IgD-negative memory B cell (primary cell): Measurements from ENCODE around the gene LNP1. TPM values are rescaled to one million over a fixed set of nuclear protein-coding genes. Genes with fewer than 3 reads are reported as not detected.
"Not testable (repeated sequence)": the region's sequence is repeated elsewhere in the genome, so short reads cannot be mapped to it uniquely, and the experiment has no call there.

Experiments
- H3K27ac Mint-ChIP-seq, 3 donors: one replicate each; pipeline ENCODE4 v1.8.0; 2020 to 2022; ENCODE audit warnings: mild to moderate bottlenecking in 3 of 3, mixed read lengths in 3 of 3, moderate library complexity in 1 of 3
- H3K27me3 Mint-ChIP-seq: one replicate; pipeline ENCODE4 v1.8.0; 2021; ENCODE audit warnings: mixed read lengths
- H3K36me3 Mint-ChIP-seq: one replicate; pipeline ENCODE4 v1.8.0; 2020; ENCODE audit warnings: mild to moderate bottlenecking, mixed read lengths
- H3K4me1 Mint-ChIP-seq, 3 donors: one replicate each; pipeline ENCODE4 v1.8.0; 2020 to 2022; ENCODE audit warnings: mixed read lengths in 3 of 3, mild to moderate bottlenecking in 1 of 3
- H3K4me3 Mint-ChIP-seq, 4 donors: one replicate each; pipeline ENCODE4 v1.8.0; 2020 to 2022; ENCODE audit warnings: mild to moderate bottlenecking in 4 of 4, mixed read lengths in 4 of 4, moderate library complexity in 3 of 4
- H3K9me3 Mint-ChIP-seq, 3 donors: one replicate each; pipeline ENCODE4 v1.8.0; 2020 to 2021; ENCODE audit warnings: mixed read lengths in 3 of 3, mild to moderate bottlenecking in 1 of 3
- polyA plus RNA-seq: library from polyadenylated mRNA; unstranded; fragments of 300-500 nt; fragmentation: Illumina TruSeq; gene quantifications from one replicate; pipeline ENCODE4 v1.2.3, GENCODE V29; 2021

LNP1 gene
- polyA plus RNA-seq, 1 donor from 2014 or later: 0.88 TPM

DNA sequence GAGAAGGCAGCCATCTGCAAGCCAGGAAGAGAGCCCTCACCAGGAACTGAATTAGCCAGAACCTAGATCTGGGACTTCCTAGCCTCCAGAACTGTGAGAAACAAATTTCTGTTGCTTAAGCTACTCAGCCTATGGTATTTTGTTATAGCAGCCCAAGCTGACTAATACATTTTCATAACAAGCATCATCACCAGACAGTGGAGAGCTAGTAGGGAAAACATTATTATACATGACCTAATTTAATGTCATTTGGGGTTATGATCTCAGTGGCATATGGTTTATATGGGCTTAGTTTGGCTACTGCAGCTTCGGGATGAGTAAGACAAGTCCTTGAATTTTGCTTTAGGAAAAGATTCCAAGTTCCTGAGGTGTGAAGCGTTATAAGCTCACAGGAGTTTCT is 35.6 kb downstream of the LNP1 start:
- H3K4me1 Mint-ChIP-seq: no peaks in the 10 kb centered on the region
- H3K4me3 Mint-ChIP-seq: no peak overlapping the region
- no peaks in the 10 kb centered on the region for H3K27me3 Mint-ChIP-seq
- peaks cover 8% of the 10 kb centered on the region for H3K36me3 Mint-ChIP-seq
- peaks cover 2 to 3% (median 2%) of the 10 kb centered on the region in 3 donors for H3K9me3 Mint-ChIP-seq
- H3K27ac Mint-ChIP-seq: no peak overlapping the region

GRCh38 chr3:100437721-100438622 is 36.6 kb downstream of the LNP1 start:
- Mint-ChIP-seq H3K4me1 (no peaks in the 10 kb centered on the region), H3K4me3 (no peak overlapping the region), H3K27ac (no peak overlapping the region), H3K9me3 (peaks cover 2 to 3% (median 2%) of the 10 kb centered on the region in 3 donors), H3K36me3 (peaks cover 8% of the 10 kb centered on the region), H3K27me3 (no peaks in the 10 kb centered on the region)

DNA sequence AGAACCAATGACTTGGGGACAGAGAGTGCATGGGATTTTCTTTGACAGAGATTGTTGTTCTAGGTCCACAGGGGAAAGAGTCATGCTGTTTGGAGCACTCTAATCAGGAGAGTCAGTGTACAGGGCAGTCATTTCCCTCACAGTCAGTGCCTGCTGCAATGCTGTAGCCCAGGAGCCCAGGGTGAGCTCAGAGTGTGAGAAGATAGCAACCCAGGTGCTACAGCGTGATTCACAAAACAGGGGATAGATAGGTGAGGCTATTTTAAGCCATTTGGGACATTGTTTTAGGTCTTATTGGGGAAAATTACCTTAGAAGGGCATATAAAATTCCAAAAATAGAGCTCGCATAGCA is 37.3 kb downstream of the LNP1 start:
- Mint-ChIP-seq H3K9me3 (peaks cover 0 to 7% (median 2%) of the 10 kb centered on the region in 3 donors), H3K4me1 (no peaks in the 10 kb centered on the region), H3K27me3 (no peaks in the 10 kb centered on the region)

GRCh38 chr3:100440895-100441294 is 39.6 kb downstream of the LNP1 start:
- Mint-ChIP-seq H3K4me3 (no peak overlapping the region), H3K27ac (no peak overlapping the region), H3K4me1 (no peaks in the 10 kb centered on the region), H3K9me3 (peaks cover 0 to 10% (median 4%) of the 10 kb centered on the region in 3 donors), H3K36me3 (no peaks in the 10 kb centered on the region), H3K27me3 (peaks cover 1% of the 10 kb centered on the region)

More for the DNA sequence above, 37.3 kb downstream of the LNP1 start:
- H3K4me3 Mint-ChIP-seq: no peak overlapping the region
- H3K36me3 Mint-ChIP-seq: peaks cover 6% of the 10 kb centered on the region
- no peak overlapping the region for H3K27ac Mint-ChIP-seq

- H3K9me3 Mint-ChIP-seq: peaks cover 0 to 13% (median 10%) of the 10 kb centered on the region in 3 donors
- H3K27ac Mint-ChIP-seq: no peak overlapping the region
- H3K36me3 Mint-ChIP-seq: no peaks in the 10 kb centered on the region
- H3K27me3 Mint-ChIP-seq: peaks cover 1% of the 10 kb centered on the region
- no peaks in the 10 kb centered on the region for H3K4me1 Mint-ChIP-seq
- H3K4me3 Mint-ChIP-seq: no peak overlapping the region
Measured at GRCh38 chr3:100443690-100444089, 42.4 kb downstream of the LNP1 start.

GRCh38 chr3:100447067-100447466 is 45.7 kb downstream of the LNP1 start:
- H3K4me3 Mint-ChIP-seq, H3K4me1 Mint-ChIP-seq, H3K36me3 Mint-ChIP-seq, H3K27me3 Mint-ChIP-seq, H3K27ac Mint-ChIP-seq: not testable (repeated sequence)
- peaks cover 0 to 11% (median 10%) of the 10 kb centered on the region in 3 donors for H3K9me3 Mint-ChIP-seq

- peaks cover 0 to 11% (median 10%) of the 10 kb centered on the region in 3 donors for H3K9me3 Mint-ChIP-seq
- no peak overlapping the region for H3K27ac Mint-ChIP-seq
- H3K36me3 Mint-ChIP-seq: peaks cover 8% of the 10 kb centered on the region
- H3K4me1 Mint-ChIP-seq: no peaks in the 10 kb centered on the region
- H3K4me3 Mint-ChIP-seq: no peak overlapping the region
- peaks cover 1% of the 10 kb centered on the region for H3K27me3 Mint-ChIP-seq
Measured at GRCh38 chr3:100448079-100448478, 46.7 kb downstream of the LNP1 start.

- Mint-ChIP-seq H3K4me3 (no peak overlapping the region), H3K27me3 (peaks cover 1% of the 10 kb centered on the region), H3K36me3 (peaks cover 8% of the 10 kb centered on the region), H3K27ac (no peak overlapping the region), H3K4me1 (no peaks in the 10 kb centered on the region), H3K9me3 (peaks cover 0 to 9% (median 0%) of the 10 kb centered on the region in 3 donors)
Measured at GRCh38 chr3:100449214-100449613, 47.9 kb downstream of the LNP1 start.

- Mint-ChIP-seq H3K4me1 (no peaks in the 10 kb centered on the region), H3K27me3 (peaks cover 3% of the 10 kb centered on the region), H3K27ac (no peak overlapping the region), H3K9me3 (no peaks in the 10 kb centered on the region), H3K4me3 (no peak overlapping the region), H3K36me3 (peaks cover 8% of the 10 kb centered on the region)
Measured at GRCh38 chr3:100454677-100455076, 53.3 kb downstream of the LNP1 start.

GRCh38 chr3:100455841-100456550 is 54.7 kb downstream of the LNP1 start:
- Mint-ChIP-seq H3K36me3 (peaks cover 8% of the 10 kb centered on the region), H3K27ac (no peak overlapping the region), H3K27me3 (peaks cover 3% of the 10 kb centered on the region), H3K4me1 (no peaks in the 10 kb centered on the region), H3K4me3 (no peak overlapping the region), H3K9me3 (no peaks in the 10 kb centered on the region)

- Mint-ChIP-seq H3K36me3 (peaks cover 4% of the 10 kb centered on the region), H3K9me3 (no peaks in the 10 kb centered on the region), H3K4me3 (no peak overlapping the region), H3K27me3 (peaks cover 3% of the 10 kb centered on the region), H3K4me1 (no peaks in the 10 kb centered on the region), H3K27ac (no peak overlapping the region)
Measured at GRCh38 chr3:100456745-100457144, 55.4 kb downstream of the LNP1 start.

GRCh38 chr3:100457811-100458210 is 56.5 kb downstream of the LNP1 start:
- H3K4me3 Mint-ChIP-seq: no peak overlapping the region
- no peaks in the 10 kb centered on the region for H3K36me3 Mint-ChIP-seq
- no peaks in the 10 kb centered on the region for H3K4me1 Mint-ChIP-seq
- H3K27ac Mint-ChIP-seq: no peak overlapping the region
- peaks cover 3% of the 10 kb centered on the region for H3K27me3 Mint-ChIP-seq
- H3K9me3 Mint-ChIP-seq: no peaks in the 10 kb centered on the region

GRCh38 chr3:100458814-100459213 is 57.5 kb downstream of the LNP1 start:
- peaks cover 3% of the 10 kb centered on the region for H3K27me3 Mint-ChIP-seq
- H3K9me3 Mint-ChIP-seq: no peaks in the 10 kb centered on the region
- no peak overlapping the region for H3K4me3 Mint-ChIP-seq
- no peaks in the 10 kb centered on the region for H3K36me3 Mint-ChIP-seq
- no peaks in the 10 kb centered on the region for H3K4me1 Mint-ChIP-seq
- H3K27ac Mint-ChIP-seq: no peak overlapping the region

DNA sequence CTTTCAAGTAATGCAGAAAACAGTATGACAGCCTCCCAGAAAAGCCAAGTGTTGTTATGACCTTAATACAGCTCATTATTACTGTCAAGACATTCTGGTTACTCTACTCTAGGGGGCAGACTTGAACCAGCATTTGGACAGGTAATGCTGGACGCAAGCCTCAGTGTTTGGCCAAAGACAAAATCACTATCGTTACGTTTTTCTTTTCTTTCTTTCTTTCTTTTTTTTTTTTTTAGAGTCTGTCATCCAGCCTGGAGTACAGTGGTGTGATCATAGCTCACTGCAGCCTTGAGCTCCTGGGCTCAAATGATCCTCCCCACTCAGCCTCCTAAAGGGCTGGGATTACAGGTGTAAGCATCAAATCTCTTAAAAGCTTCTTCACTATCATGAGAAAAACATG is 61.7 kb downstream of the LNP1 start:
- Mint-ChIP-seq H3K27ac (no peak overlapping the region), H3K4me1 (peaks cover 0 to 5% (median 2%) of the 10 kb centered on the region in 3 donors), H3K27me3 (peaks cover 3% of the 10 kb centered on the region), H3K36me3 (no peaks in the 10 kb centered on the region), H3K4me3 (no peak overlapping the region), H3K9me3 (peaks cover 0 to 2% (median 1%) of the 10 kb centered on the region in 3 donors)

- H3K4me1 Mint-ChIP-seq: peaks cover 0 to 5% (median 2%) of the 10 kb centered on the region in 3 donors
- no peaks in the 10 kb centered on the region for H3K36me3 Mint-ChIP-seq
- H3K4me3 Mint-ChIP-seq: no peak overlapping the region
- peaks cover 3% of the 10 kb centered on the region for H3K27me3 Mint-ChIP-seq
- H3K27ac Mint-ChIP-seq: no peak overlapping the region
- H3K9me3 Mint-ChIP-seq: peaks cover 1 to 2% (median 1%) of the 10 kb centered on the region in 3 donors
Measured at GRCh38 chr3:100463646-100464155, 62.4 kb downstream of the LNP1 start.
